Measurements from ENCODE around the gene AKAP13.
A peak's percentile ranks its signal among the peaks of the same experiment; 100 is the strongest.

Gene AKAP13

DNA sequence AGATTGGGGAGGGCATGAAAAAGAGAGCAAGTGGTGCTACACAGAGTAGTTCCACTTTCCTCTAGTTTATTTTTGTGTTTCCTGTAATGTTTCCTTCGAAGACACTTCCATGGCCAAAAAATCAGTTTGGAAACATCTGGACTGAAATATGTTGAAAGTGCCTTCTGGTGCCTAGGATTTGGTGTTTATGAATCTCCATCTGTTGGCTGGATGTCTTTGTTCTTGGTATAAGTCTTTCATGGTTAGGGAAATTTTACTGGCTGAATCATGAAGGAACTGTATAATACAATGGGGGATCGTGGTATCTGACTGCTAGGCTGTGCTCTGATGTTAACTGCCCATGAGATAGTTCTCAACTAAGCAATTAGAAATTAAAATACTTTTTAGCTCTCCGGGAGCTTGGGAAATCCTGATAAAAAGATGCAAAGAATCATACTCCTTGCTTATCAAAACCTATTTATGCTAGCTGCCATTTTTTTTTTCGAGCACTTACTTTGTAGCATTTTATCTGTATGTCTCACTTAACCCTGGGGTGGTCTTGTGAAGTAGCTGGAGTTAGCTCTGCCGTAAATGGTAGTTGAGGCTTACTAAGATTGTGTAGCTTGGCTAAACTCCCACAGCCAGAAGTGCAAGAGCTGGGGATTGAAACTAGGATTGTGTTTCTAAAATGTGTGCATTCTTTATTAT lies 21.9 kb downstream of the AKAP13 start:
- TF ChIP-seq, protein P1, sequence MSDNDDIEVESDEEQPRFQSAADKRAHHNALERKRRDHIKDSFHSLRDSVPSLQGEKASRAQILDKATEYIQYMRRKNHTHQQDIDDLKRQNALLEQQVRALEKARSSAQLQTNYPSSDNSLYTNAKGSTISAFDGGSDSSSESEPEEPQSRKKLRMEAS (IDR thresholded peaks at IDR 0.05; ENCODE audit: low read depth, low read length): no peak
- no peak for TF ChIP-seq MYC (IDR thresholded peaks at IDR 0.05; ENCODE audit: low read depth, low read length)
- no peak for TF ChIP-seq POLR2A (IDR thresholded peaks at IDR 0.05; ENCODE audit: extremely low read depth, insufficient read length)
- TF ChIP-seq, protein P2, sequence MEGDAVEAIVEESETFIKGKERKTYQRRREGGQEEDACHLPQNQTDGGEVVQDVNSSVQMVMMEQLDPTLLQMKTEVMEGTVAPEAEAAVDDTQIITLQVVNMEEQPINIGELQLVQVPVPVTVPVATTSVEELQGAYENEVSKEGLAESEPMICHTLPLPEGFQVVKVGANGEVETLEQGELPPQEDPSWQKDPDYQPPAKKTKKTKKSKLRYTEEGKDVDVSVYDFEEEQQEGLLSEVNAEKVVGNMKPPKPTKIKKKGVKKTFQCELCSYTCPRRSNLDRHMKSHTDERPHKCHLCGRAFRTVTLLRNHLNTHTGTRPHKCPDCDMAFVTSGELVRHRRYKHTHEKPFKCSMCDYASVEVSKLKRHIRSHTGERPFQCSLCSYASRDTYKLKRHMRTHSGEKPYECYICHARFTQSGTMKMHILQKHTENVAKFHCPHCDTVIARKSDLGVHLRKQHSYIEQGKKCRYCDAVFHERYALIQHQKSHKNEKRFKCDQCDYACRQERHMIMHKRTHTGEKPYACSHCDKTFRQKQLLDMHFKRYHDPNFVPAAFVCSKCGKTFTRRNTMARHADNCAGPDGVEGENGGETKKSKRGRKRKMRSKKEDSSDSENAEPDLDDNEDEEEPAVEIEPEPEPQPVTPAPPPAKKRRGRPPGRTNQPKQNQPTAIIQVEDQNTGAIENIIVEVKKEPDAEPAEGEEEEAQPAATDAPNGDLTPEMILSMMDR (IDR thresholded peaks at IDR 0.05; ENCODE audit: low read depth, low read length): no peak
- no peak overlapping the region for H3K4me3 ChIP-seq (ENCODE audit: low read depth, low read length)
- DNase-seq (ENCODE audit: low read depth): no peak

- no peak for TF ChIP-seq MYC (IDR thresholded peaks at IDR 0.05; ENCODE audit: low read depth, low read length)
- TF ChIP-seq, protein P2 (IDR thresholded peaks at IDR 0.05; ENCODE audit: low read depth, low read length): no peak
- TF ChIP-seq POLR2A (IDR thresholded peaks at IDR 0.05; ENCODE audit: extremely low read depth, insufficient read length): no peak
- no peak for DNase-seq (ENCODE audit: low read depth)
- H3K4me3 ChIP-seq (ENCODE audit: low read depth, low read length): no peak overlapping the region
Measured at GRCh38 chr15:85403745-85404144, 23.3 kb downstream of the AKAP13 start.

DNA sequence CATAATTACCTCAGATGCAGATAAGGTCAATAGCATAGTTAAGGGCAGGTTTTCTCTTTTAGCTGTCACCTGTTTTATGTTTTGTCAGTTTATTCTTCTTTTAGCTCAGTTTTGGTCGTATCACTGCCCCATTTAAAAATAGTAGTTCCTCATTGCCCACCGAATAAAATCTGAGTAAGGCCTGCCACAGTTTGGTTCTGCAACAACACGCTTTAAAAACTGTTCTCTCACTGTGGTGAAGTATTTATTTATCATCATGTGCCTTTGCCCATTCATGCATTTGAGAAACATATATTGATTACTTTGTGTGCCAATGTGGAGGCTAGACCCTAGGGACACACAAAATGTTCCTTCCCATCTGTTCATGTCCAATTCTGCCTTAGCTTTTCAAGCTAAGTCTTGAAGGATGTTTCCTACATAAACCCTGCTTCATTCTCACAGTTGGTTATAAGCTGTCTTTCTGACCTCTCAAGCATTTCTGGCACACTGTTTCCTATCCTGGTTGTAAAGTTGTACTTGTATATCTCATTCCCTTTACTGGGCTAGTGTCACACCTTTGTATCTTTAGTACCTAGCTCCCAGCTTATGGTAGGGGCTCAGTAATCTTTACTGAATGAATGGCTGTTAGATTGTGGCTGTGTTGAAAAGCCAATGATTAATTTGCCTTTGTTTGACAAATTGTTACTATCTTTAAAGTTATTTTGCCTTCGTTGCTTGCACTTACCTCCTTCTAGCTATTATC lies 23.9 kb downstream of the AKAP13 start:
- peak; percentile 25 for DNase-seq (ENCODE audit: low read depth)
- H3K4me3 ChIP-seq (ENCODE audit: low read depth, low read length): no peak overlapping the region
- TF ChIP-seq, protein P2 (IDR thresholded peaks at IDR 0.05; ENCODE audit: low read depth, low read length): no peak
- TF ChIP-seq MYC (IDR thresholded peaks at IDR 0.05; ENCODE audit: low read depth, low read length) (no peak), POLR2A (IDR thresholded peaks at IDR 0.05; ENCODE audit: extremely low read depth, insufficient read length) (no peak)
- TF ChIP-seq, protein P1 (IDR thresholded peaks at IDR 0.05; ENCODE audit: low read depth, low read length): no peak

DNA sequence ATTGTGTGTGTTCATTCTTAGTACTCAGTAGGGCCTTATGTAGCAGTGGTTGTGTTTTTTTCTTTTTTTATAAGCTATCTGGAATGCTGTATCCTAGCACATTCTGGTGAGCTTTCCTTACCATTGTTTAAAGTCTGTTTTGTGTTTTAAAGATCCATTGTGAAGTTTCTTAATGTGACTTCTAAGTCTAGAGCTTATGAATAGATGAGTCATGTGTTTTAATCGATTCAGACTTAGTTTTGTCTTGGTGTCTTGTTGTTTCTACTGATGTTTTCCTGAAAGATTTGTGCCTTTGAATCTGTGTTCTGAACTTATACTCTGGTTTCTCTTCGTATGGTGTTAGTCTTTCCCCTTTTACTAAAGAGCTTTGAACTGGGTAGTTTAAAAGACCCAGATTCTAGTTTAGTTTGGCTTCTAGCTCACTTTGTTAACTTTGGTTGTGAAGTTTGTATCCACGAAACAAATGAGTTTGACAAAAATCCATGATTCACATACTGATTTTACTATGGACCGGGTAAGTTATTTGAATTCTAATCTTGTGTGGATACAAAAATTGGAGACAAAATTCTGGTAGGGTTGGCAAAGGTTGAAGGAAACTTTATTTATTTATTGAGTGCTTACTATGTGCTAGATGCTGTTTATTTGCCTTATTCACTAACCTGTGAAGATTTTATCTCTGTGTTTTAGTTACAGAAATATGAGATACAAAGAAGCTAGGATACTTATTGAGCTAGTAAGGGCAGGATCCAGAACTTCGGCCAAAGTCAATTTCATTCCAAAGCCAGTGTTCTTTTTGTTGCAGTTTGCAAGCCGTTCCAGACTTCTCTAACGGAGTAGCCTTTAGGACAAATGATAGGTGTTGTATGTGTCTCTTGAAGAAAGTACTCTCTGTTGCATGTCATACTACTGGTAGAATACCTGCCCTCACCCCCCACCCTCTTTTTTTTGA lies 24.8 kb downstream of the AKAP13 start:
- DNase-seq (ENCODE audit: low read depth): no peak
- TF ChIP-seq, protein P2 (IDR thresholded peaks at IDR 0.05; ENCODE audit: low read depth, low read length): no peak
- TF ChIP-seq, protein P1 (IDR thresholded peaks at IDR 0.05; ENCODE audit: low read depth, low read length): no peak
- TF ChIP-seq POLR2A (IDR thresholded peaks at IDR 0.05; ENCODE audit: extremely low read depth, insufficient read length): no peak
- no peak for TF ChIP-seq MYC (IDR thresholded peaks at IDR 0.05; ENCODE audit: low read depth, low read length)
- H3K4me3 ChIP-seq (ENCODE audit: low read depth, low read length): no peak overlapping the region

DNA sequence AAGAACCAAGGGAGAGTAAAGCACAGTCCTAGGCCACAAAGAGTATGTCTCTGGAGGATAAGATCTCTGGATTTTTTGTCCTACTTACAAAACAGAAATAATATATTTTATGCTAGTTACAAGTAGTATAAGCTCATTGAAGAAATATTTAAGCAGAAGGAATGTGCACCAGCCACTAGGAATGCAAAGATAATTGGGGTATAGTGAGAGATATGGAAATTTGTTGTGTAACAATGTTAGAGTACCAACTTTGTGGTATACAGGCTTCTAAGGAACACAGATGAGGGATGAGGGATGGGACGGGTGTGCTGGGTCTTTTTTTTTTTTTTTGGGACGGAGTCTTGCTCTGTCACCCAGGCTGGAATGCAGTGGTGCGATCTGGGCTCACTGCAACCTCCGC lies 26.5 kb downstream of the AKAP13 start:
- TF ChIP-seq, protein P2 (IDR thresholded peaks at IDR 0.05; ENCODE audit: low read depth, low read length): no peak
- no peak for TF ChIP-seq POLR2A (IDR thresholded peaks at IDR 0.05; ENCODE audit: extremely low read depth, insufficient read length)
- TF ChIP-seq, protein P1 (IDR thresholded peaks at IDR 0.05; ENCODE audit: low read depth, low read length): no peak
- no peak for TF ChIP-seq MYC (IDR thresholded peaks at IDR 0.05; ENCODE audit: low read depth, low read length)
- no peak overlapping the region for H3K4me3 ChIP-seq (ENCODE audit: low read depth, low read length)
- no peak for DNase-seq (ENCODE audit: low read depth)

Measured in NB4 (cell line).